ENCODE measurements around the gene MYH15.

The MYH15 gene

DNA sequence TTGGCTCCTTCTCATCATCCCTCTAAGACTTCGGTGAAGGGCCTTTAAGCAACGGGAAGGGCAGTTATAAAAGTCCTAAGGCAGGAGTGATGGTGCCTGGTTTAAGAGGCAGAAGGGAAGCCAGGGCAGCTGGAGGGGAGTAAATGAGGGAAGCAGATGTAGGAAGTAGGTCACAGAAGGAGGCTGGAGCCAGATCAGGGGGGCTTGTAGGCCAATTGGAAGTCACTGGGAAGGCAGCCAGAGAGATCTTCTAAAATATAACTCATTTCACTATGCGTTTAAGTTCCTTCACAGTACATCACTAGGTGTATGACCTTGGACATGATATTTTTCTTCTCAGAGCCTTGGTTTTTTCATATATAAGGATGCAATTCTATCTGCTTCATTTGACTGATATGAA lies 94.7 kb downstream of the MYH15 start:
- DNase-seq (ENCODE audit: low read depth), result no peak

DNA sequence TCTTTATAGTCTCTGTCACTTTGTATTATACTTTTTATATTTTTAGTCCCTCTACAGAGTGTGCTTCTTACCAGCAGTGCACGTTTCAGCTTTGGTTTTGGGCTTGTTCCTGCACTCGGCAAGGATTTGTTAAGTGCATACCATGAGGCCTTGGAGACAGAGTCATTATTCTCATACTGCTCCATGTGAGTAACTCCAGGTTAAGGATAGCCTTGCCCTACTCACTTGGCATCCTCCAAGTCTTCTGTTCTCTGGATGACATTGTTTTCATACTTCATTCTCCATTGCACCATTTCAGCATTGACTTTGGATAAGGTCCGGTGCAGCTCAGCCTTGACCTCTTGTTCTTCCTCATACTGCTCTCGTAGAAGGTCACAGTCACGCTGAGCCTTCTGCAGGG lies 96.4 kb downstream of the MYH15 start:
- DNase-seq (ENCODE audit: low read depth), result no peak

DNA sequence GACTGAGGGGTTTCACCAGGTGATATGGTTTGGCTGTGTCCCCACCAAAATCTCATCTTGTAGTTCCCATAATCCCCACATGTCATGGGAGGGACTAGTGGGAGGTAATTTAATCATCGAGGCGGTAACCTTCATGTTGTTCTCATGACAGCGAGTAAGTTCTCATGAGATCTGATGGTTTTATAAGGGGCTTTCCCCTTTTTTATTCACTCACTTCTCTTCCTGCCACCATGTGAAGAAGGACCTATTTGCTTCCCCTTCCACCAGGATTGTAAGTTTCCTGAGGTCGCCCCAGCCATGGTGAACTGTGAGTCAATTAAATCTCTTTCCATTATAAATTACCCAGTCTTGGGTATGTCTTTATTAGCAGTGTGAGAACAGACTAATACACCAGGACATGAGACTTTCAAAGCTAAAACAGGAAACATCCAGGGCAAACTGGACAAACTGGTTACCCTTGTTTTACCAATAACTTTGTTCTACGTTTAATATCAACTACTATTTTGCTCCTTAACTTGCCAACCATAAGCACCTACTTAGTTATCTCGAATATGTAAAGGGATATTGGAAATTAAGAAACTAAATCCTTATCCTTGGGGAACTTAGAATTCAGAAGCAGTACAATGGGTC lies 98.2 kb downstream of the MYH15 start:
- no peak for DNase-seq (ENCODE audit: low read depth)

DNA sequence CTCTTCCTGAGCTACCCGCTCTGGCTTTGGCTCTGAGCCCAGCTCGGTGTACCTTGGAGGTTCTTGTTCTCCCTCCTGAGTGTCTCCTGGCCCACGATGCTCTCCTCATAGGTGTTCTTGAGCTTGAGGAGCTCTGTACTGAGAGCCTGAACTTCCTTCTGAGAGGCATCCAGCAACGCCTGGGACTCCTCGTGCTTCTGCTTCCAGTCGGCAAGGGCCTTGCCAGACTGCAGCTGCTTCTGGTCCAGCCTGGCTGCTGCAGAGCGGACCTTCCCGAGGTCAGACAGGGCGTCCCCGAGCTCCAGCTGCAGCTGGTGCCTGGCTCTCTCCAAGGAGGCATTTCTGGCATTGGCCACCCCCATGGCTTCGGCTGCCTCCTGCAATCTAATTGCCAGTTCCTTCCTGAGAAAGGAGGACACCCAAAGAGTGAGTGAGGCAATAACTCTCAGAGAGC lies 99.8 kb downstream of the MYH15 start:
- no peak for DNase-seq (ENCODE audit: low read depth)

DNA sequence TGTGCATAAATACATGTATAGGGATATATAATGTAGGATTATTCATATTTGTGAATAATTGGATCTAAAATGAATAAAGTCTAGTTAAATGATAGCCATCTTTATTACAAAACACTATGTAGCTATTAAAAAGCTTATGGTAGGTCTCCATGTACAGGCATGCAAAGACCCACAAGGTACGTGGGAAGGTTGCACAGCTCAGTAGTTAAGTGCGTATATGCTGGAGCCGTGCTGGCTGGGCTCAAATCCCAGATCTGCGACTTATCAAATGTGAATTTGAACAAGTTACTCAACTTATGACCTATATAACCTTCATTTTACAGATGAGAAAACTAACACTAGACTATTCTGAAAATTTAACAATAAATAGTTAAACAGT lies 100.6 kb downstream of the MYH15 start:
- no peak for DNase-seq (ENCODE audit: low read depth)

DNA sequence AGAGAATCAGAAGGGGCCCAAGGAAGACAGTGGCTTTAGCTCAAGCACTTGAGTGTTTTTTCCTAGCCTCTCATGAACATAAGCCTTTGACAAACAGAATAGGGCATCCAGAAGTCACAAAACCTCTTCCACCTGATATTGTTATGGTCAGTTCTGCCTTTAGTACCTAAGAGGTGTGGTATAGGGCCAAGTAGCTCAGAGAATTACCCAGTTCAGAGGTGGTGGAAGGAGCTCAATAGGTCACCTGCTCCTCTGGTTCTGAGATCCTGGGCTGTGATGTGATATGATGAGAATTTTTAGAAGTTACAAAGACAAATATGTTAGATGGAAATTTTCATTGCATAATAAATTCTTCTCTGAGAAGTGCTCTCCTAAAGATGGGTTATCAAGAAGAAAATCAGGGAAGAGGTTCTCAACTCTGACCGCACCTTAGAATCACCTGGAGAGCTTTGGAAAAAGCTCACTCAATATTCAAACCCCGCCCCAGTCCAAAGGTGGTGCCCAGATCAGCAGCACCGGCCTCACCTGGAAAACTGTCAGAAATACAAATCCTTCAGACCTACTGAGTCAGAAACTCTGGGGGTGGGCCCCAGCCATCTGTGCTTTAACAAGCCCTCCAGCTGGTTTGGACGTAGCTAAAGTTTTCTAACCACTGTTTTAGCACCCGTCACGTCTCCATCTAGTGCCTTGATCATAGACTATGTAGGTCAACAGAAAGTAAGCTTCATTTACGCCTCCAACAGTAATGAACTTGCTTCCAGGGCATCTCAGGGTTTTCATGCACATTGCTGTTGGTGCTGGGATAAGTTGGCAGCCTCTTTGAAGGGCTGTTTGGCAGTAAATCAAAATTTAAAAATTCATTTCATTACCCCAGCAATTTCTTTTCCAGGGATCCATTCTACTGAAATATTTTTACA lies 101.3 kb downstream of the MYH15 start:
- DNase-seq (ENCODE audit: low read depth), result no peak

DNA sequence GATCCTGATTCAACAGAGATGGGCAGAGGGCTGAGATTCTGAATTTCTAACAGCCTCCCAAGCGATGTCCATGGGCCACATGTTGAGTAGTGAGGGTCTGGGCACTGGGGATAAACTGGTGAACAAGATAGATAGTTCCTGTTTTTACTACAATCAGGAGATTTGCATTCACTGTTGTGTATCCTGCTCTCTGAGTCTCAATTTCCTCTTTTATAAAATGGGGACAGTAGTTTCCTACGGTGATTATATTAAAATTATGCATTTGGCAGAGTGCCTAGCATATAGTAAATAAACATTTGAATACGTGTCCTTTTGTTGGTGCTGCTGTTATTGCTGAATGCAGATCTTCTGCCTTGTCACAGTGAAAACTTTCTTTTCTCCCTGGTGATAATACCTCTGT lies 102.5 kb downstream of the MYH15 start:
- DNase-seq (ENCODE audit: low read depth), result no peak

DNA sequence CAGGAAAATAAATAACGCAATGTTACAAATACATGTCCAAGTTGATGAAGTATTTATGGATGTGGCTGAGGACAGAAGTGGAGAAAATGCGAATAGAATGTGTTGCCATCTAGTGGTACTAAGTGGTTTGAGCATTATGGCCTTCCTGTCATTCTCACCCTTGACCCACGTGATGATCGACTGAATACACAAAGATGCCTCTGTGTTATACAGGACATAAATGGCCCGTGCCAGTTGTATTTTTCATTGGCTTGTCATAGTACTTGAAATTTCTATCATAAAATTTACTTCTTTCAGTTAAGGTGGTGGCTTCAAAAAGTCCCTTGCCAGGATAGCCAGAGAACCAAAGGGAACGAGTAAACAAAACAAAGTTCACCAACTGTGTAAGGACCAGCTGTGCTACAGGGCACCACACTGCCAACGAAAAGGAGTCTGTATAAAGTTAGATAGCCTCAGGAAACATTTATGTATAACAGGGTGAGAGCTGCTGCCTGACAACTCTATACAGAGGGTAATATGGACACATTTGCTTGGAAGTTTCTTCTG lies 103.7 kb downstream of the MYH15 start:
- no peak for DNase-seq (ENCODE audit: low read depth)

DNA sequence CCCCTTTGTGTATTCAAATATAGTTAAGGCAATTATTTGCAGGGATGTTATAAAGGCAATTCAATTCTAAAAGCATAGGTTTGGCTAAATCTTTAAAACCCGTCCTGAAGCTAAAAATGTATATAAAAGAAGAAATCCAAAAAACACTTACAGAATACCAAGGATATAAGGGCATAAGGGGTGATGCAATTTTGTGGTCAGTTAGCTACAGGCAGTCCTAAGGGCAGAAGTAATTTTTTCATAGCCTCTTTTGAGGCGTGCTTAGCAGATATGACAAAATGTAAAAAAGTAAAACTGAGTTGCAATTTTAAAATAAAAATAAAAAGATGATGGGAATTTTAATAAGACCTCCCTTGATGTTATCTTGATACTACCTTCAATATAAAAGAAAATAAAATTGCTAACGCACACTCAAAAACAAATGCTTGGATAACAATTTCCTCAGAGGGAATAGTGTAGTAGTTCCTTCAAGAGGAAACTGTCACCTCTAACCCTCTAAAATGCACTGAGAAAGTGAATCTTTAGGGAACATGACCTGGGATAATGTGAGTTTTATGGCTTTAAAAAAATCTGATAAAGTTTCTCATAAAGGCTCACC lies 104.2 kb downstream of the MYH15 start:
- DNase-seq (ENCODE audit: low read depth), result no peak

DNA sequence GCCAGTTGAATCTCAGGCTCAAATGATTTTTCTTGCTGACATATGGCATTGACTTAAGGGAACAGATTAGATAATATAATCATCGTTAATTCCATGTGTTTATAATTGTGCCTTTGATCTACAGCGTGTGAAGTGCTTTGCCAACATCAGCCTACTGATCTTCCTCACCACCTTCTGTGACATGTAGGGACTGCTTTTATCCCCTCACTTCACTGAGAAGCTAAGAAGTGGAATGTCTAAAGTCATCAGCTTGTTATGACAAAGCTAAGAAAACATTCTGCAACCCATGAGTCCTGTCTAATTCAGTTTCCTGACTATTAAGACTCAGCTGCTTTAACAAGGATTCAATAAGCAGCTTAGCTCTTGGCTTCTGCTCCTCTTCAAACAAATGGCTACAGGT lies 106.0 kb downstream of the MYH15 start:
- no peak for DNase-seq (ENCODE audit: low read depth)

DNA sequence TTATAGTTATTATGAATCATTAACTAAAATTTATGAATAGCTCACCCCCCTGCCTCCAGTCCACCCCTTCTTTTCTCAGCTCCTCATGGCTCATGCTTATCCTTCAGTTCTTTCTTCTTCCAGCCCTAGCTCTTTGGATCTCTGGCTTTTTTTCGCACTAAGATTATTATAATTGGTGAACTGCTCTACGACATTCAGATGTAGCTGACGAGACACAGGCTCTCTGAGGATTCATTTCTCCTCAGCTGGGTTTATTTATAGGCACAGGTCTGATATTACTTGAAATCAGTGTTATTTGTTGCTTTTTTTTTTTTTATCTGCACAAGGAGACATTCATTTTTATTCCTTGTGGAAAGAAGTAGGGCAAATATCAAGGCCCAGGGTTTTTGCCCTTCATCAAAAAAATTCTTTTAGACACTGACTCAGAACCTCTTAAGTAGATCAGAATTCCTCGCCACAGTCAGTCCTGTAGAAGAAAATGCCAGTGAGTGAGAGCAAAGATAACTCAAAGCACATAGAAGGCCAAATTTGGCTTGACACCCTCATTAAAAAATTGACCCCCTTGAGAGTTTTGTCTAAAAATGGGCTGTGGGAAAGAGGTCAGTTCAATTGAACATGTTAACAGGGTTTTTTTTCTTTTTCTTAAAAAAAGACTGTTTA lies 106.6 kb downstream of the MYH15 start:
- no peak for DNase-seq (ENCODE audit: low read depth)

DNA sequence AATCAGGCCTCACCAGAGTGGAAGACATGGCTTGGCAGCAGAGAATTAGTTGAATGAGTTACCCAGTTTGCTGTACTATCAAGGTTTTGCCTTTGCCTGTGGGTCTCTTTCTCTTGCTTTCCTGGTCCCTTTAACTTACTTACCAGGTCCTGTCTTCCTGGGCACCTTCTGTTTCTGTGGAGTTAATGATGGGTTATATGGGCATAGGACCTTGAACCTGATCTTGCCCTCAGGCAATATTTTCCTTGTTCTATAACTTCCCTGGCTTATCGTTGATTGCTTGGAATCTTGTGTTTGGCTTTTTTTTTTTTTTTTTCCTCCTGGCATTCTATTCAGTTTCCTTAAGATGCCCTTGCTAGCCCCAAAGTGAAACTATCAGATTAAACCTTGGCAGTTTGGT lies 107.2 kb downstream of the MYH15 start:
- no peak for DNase-seq (ENCODE audit: low read depth)

DNA sequence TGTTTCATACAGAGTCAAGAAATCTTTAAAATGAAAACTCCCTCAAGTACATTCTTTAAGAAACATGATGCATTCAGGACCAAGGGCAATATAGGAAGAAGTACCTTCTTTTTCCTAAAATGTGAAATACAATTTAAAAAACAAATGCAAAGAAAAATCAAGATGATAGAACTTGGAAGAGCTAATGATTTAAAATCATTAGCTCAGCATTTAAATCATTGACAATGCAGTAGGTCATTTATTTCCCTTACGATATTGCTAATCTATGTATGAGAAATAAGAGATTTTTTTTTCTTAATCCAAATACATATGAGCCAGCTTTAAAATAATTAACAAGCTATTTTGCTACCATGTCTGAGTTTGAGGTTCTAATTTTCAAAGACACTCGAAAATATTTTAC lies 108.6 kb downstream of the MYH15 start:
- no peak for DNase-seq (ENCODE audit: low read depth)

DNA sequence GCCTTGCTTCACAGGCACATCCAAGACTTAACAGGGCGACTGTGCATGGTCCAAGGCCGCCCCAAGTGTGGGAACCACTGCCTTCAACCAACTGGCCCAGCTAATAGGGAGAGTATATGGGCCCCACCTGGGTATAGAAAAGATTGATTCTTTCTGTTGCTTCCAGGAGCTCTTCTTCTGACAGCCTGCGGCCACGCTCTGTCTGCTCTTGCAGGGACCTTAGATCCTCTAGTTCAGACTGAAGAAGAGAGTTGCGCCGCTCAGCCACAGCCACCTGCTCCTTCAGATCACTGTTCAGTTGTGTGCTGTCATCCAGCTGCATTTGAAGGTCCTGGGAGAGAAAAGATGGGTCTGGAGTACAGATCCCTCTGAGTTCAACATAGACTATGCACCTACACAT lies 111.9 kb downstream of the MYH15 start:
- no peak for DNase-seq (ENCODE audit: low read depth)

DNA sequence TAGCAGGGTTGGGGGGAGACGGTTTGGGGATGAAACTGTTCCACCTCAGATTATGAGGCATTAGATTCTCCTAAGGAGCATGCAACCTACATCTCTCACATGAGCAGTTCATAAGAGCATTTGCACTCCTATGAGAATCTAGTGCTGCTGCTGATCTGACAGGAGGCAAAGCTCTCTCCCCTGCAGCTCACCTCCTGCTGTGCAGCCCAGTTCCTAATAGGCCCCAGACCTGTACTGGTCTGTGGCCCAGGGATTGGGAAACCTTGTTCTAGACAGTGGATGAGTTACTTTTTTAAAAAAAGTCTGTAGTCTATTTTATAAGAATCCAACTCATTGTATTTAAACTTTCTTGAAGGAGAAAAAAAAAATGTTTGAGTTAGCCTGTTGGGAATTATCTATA lies 114.1 kb downstream of the MYH15 start:
- DNase-seq (ENCODE audit: low read depth), result no peak

DNA sequence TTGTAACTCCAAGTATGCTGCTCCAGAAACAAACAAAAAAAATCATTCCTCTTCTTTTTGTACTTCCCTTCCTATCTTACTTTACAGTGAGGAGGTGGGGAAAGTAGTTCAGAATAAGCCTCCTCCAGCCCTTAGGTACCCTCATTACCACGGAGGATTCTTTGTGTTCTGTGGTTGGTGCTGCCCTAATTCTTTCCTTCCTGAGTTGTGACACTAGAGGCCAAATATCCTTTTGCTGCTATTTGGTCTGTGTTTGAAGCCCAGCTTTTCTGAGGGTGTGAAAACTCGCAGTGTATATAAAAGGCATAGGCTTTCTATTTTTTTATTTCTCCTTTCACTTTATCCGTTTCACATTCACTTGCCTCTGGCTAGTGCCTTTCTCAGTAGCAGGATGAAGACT lies 115.8 kb downstream of the MYH15 start:
- no peak for DNase-seq (ENCODE audit: low read depth)

DNA sequence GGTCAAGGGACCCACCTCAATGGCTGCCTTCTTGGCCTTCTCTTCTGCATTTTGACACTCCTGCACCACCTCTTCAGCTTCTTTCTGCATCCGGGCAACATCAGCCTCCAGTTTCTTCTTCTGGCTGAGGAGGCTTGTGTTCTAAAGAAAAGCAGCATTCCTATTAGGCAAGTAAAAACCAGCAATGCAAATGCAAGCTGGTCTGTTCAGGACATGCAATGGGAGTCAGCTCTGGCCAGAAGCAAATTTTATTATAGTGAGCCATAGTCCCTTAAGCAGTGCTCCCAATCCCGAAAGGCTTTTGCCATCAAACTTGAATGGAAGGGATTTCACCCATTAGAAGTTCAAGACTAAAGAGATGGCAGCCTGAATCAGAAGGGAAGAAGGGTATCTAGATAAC lies 116.4 kb downstream of the MYH15 start:
- DNase-seq (ENCODE audit: low read depth), result no peak

DNA sequence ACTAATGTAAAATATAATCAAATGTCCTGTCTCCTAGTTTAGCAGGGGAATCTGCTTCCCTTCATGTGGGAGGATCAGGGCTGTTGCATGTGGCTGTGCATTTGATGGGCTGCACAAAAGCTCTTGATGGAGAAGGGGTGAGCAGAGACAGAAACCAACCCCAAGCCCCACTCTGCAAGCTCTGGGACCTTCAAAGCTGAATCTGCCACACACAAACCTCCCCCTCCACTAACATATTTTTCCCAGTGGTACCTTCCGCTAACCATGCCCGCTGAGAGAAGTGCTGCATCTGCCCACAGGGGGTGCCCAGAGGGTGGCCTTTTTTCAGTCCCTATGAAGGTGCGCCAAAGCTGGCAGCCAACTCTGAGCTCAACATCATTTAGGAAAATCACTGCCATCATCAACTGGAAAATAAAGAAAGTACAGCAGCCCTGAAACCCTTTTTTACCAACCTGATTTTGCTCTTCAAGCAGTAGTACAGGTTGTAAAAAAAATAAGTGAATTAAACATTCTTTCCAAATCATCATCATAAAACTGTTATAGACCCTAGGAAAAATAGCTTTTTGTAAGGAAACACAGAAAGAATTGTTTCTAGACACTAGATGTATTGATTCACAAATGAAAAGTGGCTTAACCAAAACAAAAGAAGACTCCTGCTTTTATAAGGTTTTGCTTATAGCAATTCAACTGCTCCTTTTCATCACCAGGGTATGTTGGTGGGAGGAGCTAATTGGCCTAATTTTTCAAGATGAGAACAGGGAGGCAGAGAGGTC lies 117.1 kb downstream of the MYH15 start:
- DNase-seq (ENCODE audit: low read depth), result no peak

DNA sequence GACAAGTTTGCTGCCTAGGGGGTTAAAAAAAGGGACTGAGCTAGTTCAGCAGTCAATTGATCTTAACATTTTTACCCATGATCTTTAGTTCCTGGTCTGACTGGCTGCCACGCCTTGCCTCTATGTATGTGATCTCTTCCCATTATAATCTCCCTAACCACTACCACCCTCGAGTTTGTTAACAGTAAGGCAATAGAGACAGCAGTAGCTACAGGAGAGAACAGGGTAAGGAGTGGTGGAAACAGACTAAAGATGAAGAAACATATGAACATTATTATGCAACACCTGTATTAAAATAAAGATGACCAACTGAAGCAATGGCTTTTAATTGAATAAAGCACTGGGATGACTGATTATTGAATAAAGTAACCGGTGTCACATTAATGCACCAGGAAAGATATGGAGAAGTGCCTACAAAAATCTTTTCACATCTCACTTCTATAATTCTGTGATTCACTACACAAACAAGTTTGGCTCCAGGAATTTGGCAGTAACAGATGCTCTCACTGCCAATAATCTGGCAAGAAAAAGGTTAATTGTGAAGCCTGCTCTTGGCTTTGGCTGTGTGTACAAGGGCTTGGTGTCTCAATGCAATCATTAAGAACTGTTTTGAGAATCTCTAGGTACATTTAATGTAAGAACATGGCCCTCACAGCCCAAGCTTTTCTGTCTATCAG lies 118.3 kb downstream of the MYH15 start:
- DNase-seq (ENCODE audit: low read depth), result no peak

DNA sequence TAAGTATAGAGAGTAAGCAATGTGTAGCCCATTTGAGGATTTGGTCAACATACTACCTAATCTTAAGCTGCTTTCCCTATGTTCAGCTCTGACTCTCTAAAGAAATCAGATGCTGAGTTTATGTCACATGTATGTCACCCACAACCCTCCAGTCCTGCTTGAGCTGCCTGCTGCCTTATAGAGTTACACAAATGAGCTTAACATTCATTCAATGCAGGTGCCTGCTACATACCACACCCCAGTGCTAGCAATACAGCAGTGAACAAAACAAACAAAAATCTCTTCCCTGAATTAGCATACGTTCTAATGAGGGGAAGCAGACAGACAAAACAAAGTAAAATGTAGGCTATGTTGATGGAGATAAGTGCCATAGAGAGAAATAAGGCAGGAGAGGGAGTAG lies 121.0 kb downstream of the MYH15 start:
- DNase-seq (ENCODE audit: low read depth), result no peak
